ENCODE data around the gene DNAH2. TPM values are rescaled to one million over a fixed set of nuclear protein-coding genes. Genes with fewer than 3 reads are reported as not detected.
A peak's percentile ranks its signal among the peaks of the same experiment; 100 is the strongest.

The DNAH2 gene
- total and polyA plus RNA-seq, 2 of the 13 experiments (the other 11 are each of a cell fraction or from before 2014, with no cell fraction given): not detected

- TF ChIP-seq ZBTB44 (CRISPR knock-in tag; IDR thresholded peaks at IDR 0.05): no peak; the same call in 1 of the 2 replicates
- TF ChIP-seq LBX2 (CRISPR knock-in tag; IDR thresholded peaks at IDR 0.05; ENCODE audit: borderline replicate concordance): no peak
- no peak for TF ChIP-seq ZNF260 (CRISPR knock-in tag; IDR thresholded peaks at IDR 0.05; ENCODE audit: borderline replicate concordance, low read depth)
- peak; percentile 95 for TF ChIP-seq ZNF205 (CRISPR knock-in tag; IDR thresholded peaks at IDR 0.05)
- TF ChIP-seq FOXP1 (IDR thresholded peaks at IDR 0.05): peak; percentile 76; the same call in 1 of the 2 replicates
- peak; percentile 79 for TF ChIP-seq FOXP1 (CRISPR knock-in tag; IDR thresholded peaks at IDR 0.05)
- no peak for TF ChIP-seq NFRKB (IDR thresholded peaks at IDR 0.05)
- peak; percentile 88; the same call in 1 of the 2 replicates for TF ChIP-seq ZNF772 (CRISPR knock-in tag; IDR thresholded peaks at IDR 0.05)
- no peak for TF ChIP-seq SMARCE1 (IDR thresholded peaks at IDR 0.05; ENCODE audit: borderline replicate concordance)
- TF ChIP-seq SRY (CRISPR knock-in tag; IDR thresholded peaks at IDR 0.05): peak; percentile 48; the same call in 1 of the 2 replicates
- peak; percentile 94 for TF ChIP-seq HOXA3 (CRISPR knock-in tag; IDR thresholded peaks at IDR 0.05)
- no peak; the same call in none of the 2 replicates for TF ChIP-seq HHEX (CRISPR knock-in tag; IDR thresholded peaks at IDR 0.05)
- TF ChIP-seq NCOR1 (IDR thresholded peaks at IDR 0.05; ENCODE audit: borderline replicate concordance, low read length): peak; percentile 94
- TF ChIP-seq ZNF629 (CRISPR knock-in tag; conservative IDR thresholded peaks at IDR 0.05): peak; percentile 4
- TF ChIP-seq REPIN1 (CRISPR knock-in tag; IDR thresholded peaks at IDR 0.05; ENCODE audit: borderline replicate concordance, low read depth): peak; percentile 98
- TF ChIP-seq THAP7 (CRISPR knock-in tag; IDR thresholded peaks at IDR 0.05): no peak
- TF ChIP-seq ERF (CRISPR knock-in tag; IDR thresholded peaks at IDR 0.05): peak; percentile 92
- no peak for TF ChIP-seq KIAA2018 (CRISPR knock-in tag; IDR thresholded peaks at IDR 0.05; ENCODE audit: borderline replicate concordance)
- peak; percentile 100 for TF ChIP-seq BHLHE40 (IDR thresholded peaks at IDR 0.05; ENCODE audit: low read length)
- TF ChIP-seq SMYD3 (CRISPR knock-in tag; IDR thresholded peaks at IDR 0.05): no peak
- no peak for TF ChIP-seq NFE2 (CRISPR knock-in tag; IDR thresholded peaks at IDR 0.05)
These were observed 119.3 kb downstream of the DNAH2 start (continued) for GRCh38 chr17:7836596-7837407.
